H9 (cell line): ENCODE measurements around the gene SCFD1. TPM values are rescaled to one million over a fixed set of nuclear protein-coding genes. Genes with fewer than 3 reads are reported as not detected.

Experiments
- DNase-seq: peaks from one replicate; pipeline ENCODE4 v3.0.0-alpha.2; 2017
- H2AFZ ChIP-seq: one replicate; pipeline ENCODE4 v1.6.1; 2013; ENCODE audit warnings: mild to moderate bottlenecking, low read length, control low read depth, moderate library complexity
- H2AK5ac ChIP-seq: 2 replicates; pipeline ENCODE4 v1.6.1; 2013; ENCODE audit warnings: low read length, control low read depth, mixed read lengths; ENCODE audit not compliant: insufficient read length
- H2BK120ac ChIP-seq: one replicate; pipeline ENCODE4 v1.6.1; 2013; ENCODE audit warnings: low read depth, mild to moderate bottlenecking, low read length, control low read depth, inconsistent platforms; ENCODE audit not compliant: poor library complexity, severe bottlenecking
- H2BK12ac ChIP-seq: 2 replicates; pipeline ENCODE4 v1.6.1; 2013; ENCODE audit warnings: low read length, control low read depth, mixed read lengths, low read depth; ENCODE audit not compliant: insufficient read length
- H2BK15ac ChIP-seq: 2 replicates; pipeline ENCODE4 v1.6.1; 2013; ENCODE audit warnings: low read depth, low read length, control low read depth
- H2BK20ac ChIP-seq: one replicate; pipeline ENCODE4 v1.6.1; 2013; ENCODE audit warnings: low read depth, mild to moderate bottlenecking, low read length, control low read depth, inconsistent platforms; ENCODE audit not compliant: poor library complexity, severe bottlenecking
- H2BK5ac ChIP-seq: 2 replicates; pipeline ENCODE4 v1.6.1; 2013; ENCODE audit warnings: low read length, control low read depth, mixed read lengths; ENCODE audit not compliant: insufficient read length
- H3K14ac ChIP-seq: 2 replicates; pipeline ENCODE4 v1.6.1; 2013; ENCODE audit warnings: low read length, control low read depth; ENCODE audit not compliant: insufficient read depth
- H3K18ac ChIP-seq: 2 replicates; pipeline ENCODE4 v1.6.1; 2013; ENCODE audit warnings: low read depth, mild to moderate bottlenecking, mixed read lengths, low read length, control low read depth; ENCODE audit not compliant: insufficient read length
- H3K23ac ChIP-seq: 2 replicates; pipeline ENCODE4 v1.6.1; 2013; ENCODE audit warnings: low read length, control low read depth, mixed read lengths, low read depth; ENCODE audit not compliant: insufficient read length
- H3K23me2 ChIP-seq: 2 replicates; pipeline ENCODE4 v1.6.1; 2013; ENCODE audit warnings: low read depth, mild to moderate bottlenecking, mixed read lengths, low read length, control low read depth; ENCODE audit not compliant: insufficient read length, poor library complexity, severe bottlenecking
- H3K27ac ChIP-seq: 2 replicates; pipeline ENCODE4 v1.5.1; 2013; ENCODE audit warnings: low read length, control low read depth, mixed read lengths, low read depth; ENCODE audit not compliant: insufficient read length
- H3K27me3 ChIP-seq: 2 replicates; pipeline ENCODE4 v1.6.1; 2013; ENCODE audit warnings: low read length, control low read depth, inconsistent platforms; ENCODE audit not compliant: insufficient read depth
- H3K4ac ChIP-seq: 2 replicates; pipeline ENCODE4 v1.6.1; 2013; ENCODE audit warnings: low read depth, mild to moderate bottlenecking, control low read depth, inconsistent platforms, low read length, moderate library complexity
- H3K4me1 ChIP-seq: 2 replicates; pipeline ENCODE4 v1.6.1; 2013; ENCODE audit warnings: low read length, control low read depth, inconsistent platforms; ENCODE audit not compliant: insufficient read depth
- H3K4me2 ChIP-seq: 2 replicates; pipeline ENCODE4 v1.6.1; 2013; ENCODE audit warnings: low read length, control low read depth, mixed read lengths; ENCODE audit not compliant: insufficient read length, insufficient read depth
- H3K56ac ChIP-seq: 2 replicates; pipeline ENCODE4 v1.6.1; 2013; ENCODE audit warnings: low read depth, mild to moderate bottlenecking, mixed read lengths, low read length, control low read depth; ENCODE audit not compliant: insufficient read length
- H3K79me1 ChIP-seq: 2 replicates; pipeline ENCODE4 v1.6.1; 2013; ENCODE audit warnings: low read depth, mild to moderate bottlenecking, moderate library complexity, low read length, control low read depth, inconsistent platforms; ENCODE audit not compliant: insufficient read depth, poor library complexity, severe bottlenecking
- H3K79me2 ChIP-seq: 2 replicates; pipeline ENCODE4 v1.6.1; 2013; ENCODE audit warnings: low read length, control low read depth, inconsistent platforms; ENCODE audit not compliant: insufficient read depth
- H3K9ac ChIP-seq: 2 replicates; pipeline ENCODE4 v1.6.1; 2013; ENCODE audit warnings: low read length, control low read depth, mixed read lengths; ENCODE audit not compliant: insufficient read length; ENCODE audit errors: extremely low read depth
- H3K9me3 ChIP-seq: one replicate; pipeline ENCODE4 v1.6.1; 2013; ENCODE audit warnings: low read depth, low read length, inconsistent platforms; ENCODE audit not compliant: control insufficient read depth
- H3T11ph ChIP-seq: one replicate; pipeline ENCODE4 v1.6.1; 2013; ENCODE audit warnings: mild to moderate bottlenecking, low read length, control low read depth, inconsistent platforms
- H4K20me1 ChIP-seq: one replicate; pipeline ENCODE4 v1.6.1; 2013; ENCODE audit not compliant: control insufficient read depth, insufficient read length, insufficient read depth
- H4K5ac ChIP-seq: 2 replicates; pipeline ENCODE4 v1.6.1; 2013; ENCODE audit warnings: low read depth, mild to moderate bottlenecking, mixed read lengths, low read length, control low read depth; ENCODE audit not compliant: insufficient read length
- H4K8ac ChIP-seq: replicated peaks from 2 replicates; pipeline ENCODE4 v1.6.1; 2013; ENCODE audit warnings: low read length, control low read depth, mixed read lengths, low read depth; ENCODE audit not compliant: insufficient read length
- H4K91ac ChIP-seq: 2 replicates; pipeline ENCODE4 v1.6.1; 2013; ENCODE audit warnings: low read depth, mild to moderate bottlenecking, moderate library complexity, mixed read lengths, low read length, control low read depth; ENCODE audit not compliant: insufficient read length
- H3K27ac Mint-ChIP-seq, 3 experiments: 2 replicates in 2 of 3; 3 replicates in 1 of 3; pipeline ENCODE4 v1.8.0; 2020 to 2021; ENCODE audit warnings: mixed read lengths in 3 of 3, mild to moderate bottlenecking in 1 of 3, moderate library complexity in 1 of 3
- H3K27me3 Mint-ChIP-seq: 2 replicates; pipeline ENCODE4 v1.8.0; 2021; ENCODE audit warnings: low read depth, mild to moderate bottlenecking, moderate library complexity, mixed read lengths
- H3K36me3 Mint-ChIP-seq, 3 experiments: 2 replicates in 2 of 3; 3 replicates in 1 of 3; pipeline ENCODE4 v1.8.0; 2020 to 2021; ENCODE audit warnings: low read depth in 3 of 3, mixed read lengths in 3 of 3; ENCODE audit not compliant: insufficient read depth in 1 of 3
- H3K4me1 Mint-ChIP-seq, 2 experiments: 2 replicates each; pipeline ENCODE4 v1.8.0; 2020; ENCODE audit warnings: mixed read lengths in 2 of 2
- H3K4me3 Mint-ChIP-seq, 2 experiments: 2 replicates in 1 of 2; 3 replicates in 1 of 2; pipeline ENCODE4 v1.8.0; 2020 to 2021; ENCODE audit warnings: mild to moderate bottlenecking in 2 of 2, mixed read lengths in 2 of 2, moderate library complexity in 1 of 2
- H3K9me3 Mint-ChIP-seq, 2 experiments: 2 replicates in 1 of 2; 3 replicates in 1 of 2; pipeline ENCODE4 v1.8.0; 2020; ENCODE audit warnings: mild to moderate bottlenecking in 2 of 2, mixed read lengths in 2 of 2, moderate library complexity in 1 of 2
- WGBS: extraction: QIAGEN DNeasy Blood & Tissue Kit; methylation state at CpG from one replicate; pipeline ENCODE4 v1.1.7; 2013; ENCODE audit warnings: missing lambda C conversion rate, low lambda C conversion rate, mixed read lengths; ENCODE audit not compliant: insufficient read length; ENCODE audit errors: extremely low coverage; 5-methylcytosine and 5-hydroxymethylcytosine counted together
- total RNA-seq: library from RNA; stranded (reverse); gene quantifications from 2 replicates; pipeline ENCODE4 v1.2.1, GENCODE V29; 2021
- TF ChIP-seq, protein P1 (sequence below): fragments of 200-600 bp; sonication (generic); conservative IDR thresholded peaks from 3 replicates; pipeline ENCODE4 v1.8.0; 2021; ENCODE audit warnings: antibody characterized with exemption, mild to moderate bottlenecking

The SCFD1 gene
- total RNA-seq, 1 experiment from 2014 or later, result 85.2 TPM

DNA sequence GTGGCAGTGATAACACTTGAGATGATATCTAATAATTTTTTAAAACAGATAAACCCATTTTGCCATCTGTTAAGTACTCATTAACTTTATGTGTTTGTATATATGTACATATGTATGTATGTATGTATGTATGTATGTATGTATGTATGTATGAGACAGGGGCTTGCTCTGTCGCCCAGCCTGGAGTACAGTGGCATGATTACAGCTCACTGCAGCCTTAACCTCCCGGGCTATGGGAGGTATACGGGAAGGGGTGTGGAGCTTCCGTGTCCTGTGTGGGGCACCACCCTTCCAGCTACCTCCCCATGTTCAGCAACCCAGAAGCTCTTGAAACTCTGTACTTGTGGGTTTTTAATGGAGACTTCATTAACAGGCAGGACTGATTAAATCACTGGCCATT, 116.9 kb downstream of the SCFD1 start:
- Mint-ChIP-seq H3K9me3 (no peaks in the 10 kb centered on the region; a peak in 1 of 5 replicates), H3K4me3 (no peak overlapping the region), H3K36me3 (peaks cover 3 to 23% (median 14%) of the 10 kb centered on the region in 3 experiments; a peak in 6 of 7 replicates), H3K27me3 (no peaks in the 10 kb centered on the region), H3K4me1 (peaks cover 0 to 3% of the 10 kb centered on the region in 2 experiments; a peak in 1 of 4 replicates), H3K27ac (no peak overlapping the region)
- no peaks in the 10 kb centered on the region for H3K23me2 ChIP-seq
- H4K91ac ChIP-seq, result no peak overlapping the region
- H2BK5ac ChIP-seq, result no peak overlapping the region
- no peak overlapping the region for H2BK20ac ChIP-seq
- H3K9ac ChIP-seq, result no peak overlapping the region
- no peak overlapping the region for H3K27ac ChIP-seq
- H3K4ac ChIP-seq, result no peak overlapping the region
- no peaks in the 10 kb centered on the region for H4K20me1 ChIP-seq
- H2AFZ ChIP-seq, result no peak overlapping the region
- H3K56ac ChIP-seq, result no peak overlapping the region
- TF ChIP-seq, protein P1, sequence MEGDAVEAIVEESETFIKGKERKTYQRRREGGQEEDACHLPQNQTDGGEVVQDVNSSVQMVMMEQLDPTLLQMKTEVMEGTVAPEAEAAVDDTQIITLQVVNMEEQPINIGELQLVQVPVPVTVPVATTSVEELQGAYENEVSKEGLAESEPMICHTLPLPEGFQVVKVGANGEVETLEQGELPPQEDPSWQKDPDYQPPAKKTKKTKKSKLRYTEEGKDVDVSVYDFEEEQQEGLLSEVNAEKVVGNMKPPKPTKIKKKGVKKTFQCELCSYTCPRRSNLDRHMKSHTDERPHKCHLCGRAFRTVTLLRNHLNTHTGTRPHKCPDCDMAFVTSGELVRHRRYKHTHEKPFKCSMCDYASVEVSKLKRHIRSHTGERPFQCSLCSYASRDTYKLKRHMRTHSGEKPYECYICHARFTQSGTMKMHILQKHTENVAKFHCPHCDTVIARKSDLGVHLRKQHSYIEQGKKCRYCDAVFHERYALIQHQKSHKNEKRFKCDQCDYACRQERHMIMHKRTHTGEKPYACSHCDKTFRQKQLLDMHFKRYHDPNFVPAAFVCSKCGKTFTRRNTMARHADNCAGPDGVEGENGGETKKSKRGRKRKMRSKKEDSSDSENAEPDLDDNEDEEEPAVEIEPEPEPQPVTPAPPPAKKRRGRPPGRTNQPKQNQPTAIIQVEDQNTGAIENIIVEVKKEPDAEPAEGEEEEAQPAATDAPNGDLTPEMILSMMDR, result no peak
- H4K5ac ChIP-seq, result no peak overlapping the region
- H3K79me1 ChIP-seq, result no peaks in the 10 kb centered on the region
- no peak for DNase-seq
- no peak overlapping the region for H4K8ac ChIP-seq
- no peak overlapping the region for H3K18ac ChIP-seq
- no peaks in the 10 kb centered on the region for H3K4me1 ChIP-seq
- no peak overlapping the region for H3T11ph ChIP-seq
- no peaks in the 10 kb centered on the region for H3K79me2 ChIP-seq
- H3K9me3 ChIP-seq, result no peaks in the 10 kb centered on the region
- no peak overlapping the region for H3K14ac ChIP-seq
- no peak overlapping the region for H2AK5ac ChIP-seq
- H3K4me2 ChIP-seq, result no peak overlapping the region
- no peaks in the 10 kb centered on the region for H3K27me3 ChIP-seq
- no CpG with 5 or more reads among the region's 4 CpGs for WGBS
- no peak overlapping the region for H3K23ac ChIP-seq
- H2BK120ac ChIP-seq, result no peak overlapping the region
- H2BK12ac ChIP-seq, result no peak overlapping the region
- no peak overlapping the region for H2BK15ac ChIP-seq
